ENCODE measurements around the gene DMD. TPM values are rescaled to one million over a fixed set of nuclear protein-coding genes. Genes with fewer than 3 reads are reported as not detected.

DMD gene
- total RNA-seq, 6 experiments from 2014 or later, result 18.7 to 43.4 (median 32.9) TPM

GRCh38 chrX:31268359-31268758 lies 1943.0 kb downstream of the DMD start:
- ATAC-seq (peak in 2 of 4 donors; percentile 17 to 29), DNase-seq (no peak)
- 45% methylated on average over 4 of the region's 4 CpGs for WGBS (ENCODE audit: insufficient coverage, low coverage, low lambda C conversion rate, missing lambda C conversion rate)
- TF ChIP-seq CTCF (IDR thresholded peaks at IDR 0.05), result peak in 2 of 4 donors; percentile 7 to 9
- TF ChIP-seq POLR2A (IDR thresholded peaks at IDR 0.05), result no peak
- Histone ChIP-seq H3K4me1 (no peaks in the 10 kb centered on the region), H3K36me3 (no peaks in the 10 kb centered on the region), H3K4me3 (no peak overlapping the region), H3K27ac (no peak overlapping the region), H3K9me3 (no peaks in the 10 kb centered on the region), H3K27me3 (no peaks in the 10 kb centered on the region)
- intact Hi-C loops (cut with DNase I), result no loop called here

GRCh38 chrX:31266203-31267076 lies 1944.9 kb downstream of the DMD start:
- WGBS (ENCODE audit: insufficient coverage, low coverage, low lambda C conversion rate, missing lambda C conversion rate), result 16% methylated on average over 18 of the region's 74 CpGs
- TF ChIP-seq CTCF (IDR thresholded peaks at IDR 0.05), result peak in 1 of 4 donors; percentile 10
- peak; percentile 56 for TF ChIP-seq POLR2A (IDR thresholded peaks at IDR 0.05)
- Histone ChIP-seq H3K9me3 (no peaks in the 10 kb centered on the region), H3K4me3 (peak overlapping the region; percentile 53 to 68 (median 66)), H3K27me3 (no peaks in the 10 kb centered on the region), H3K4me1 (no peaks in the 10 kb centered on the region), H3K36me3 (no peaks in the 10 kb centered on the region), H3K27ac (peak overlapping the region; percentile 57 to 75 (median 75))
- intact Hi-C loops (cut with DNase I), result no loop called here
- DNase-seq (peak; percentile 68 to 74 (median 72)), ATAC-seq (peak; percentile 88 to 95 (median 90))

- peak overlapping the region; percentile 10 to 68 (median 66) for H3K4me3 ChIP-seq
- ATAC-seq, result peak; percentile 54 to 82 (median 58)
- WGBS (ENCODE audit: insufficient coverage, low coverage, low lambda C conversion rate, missing lambda C conversion rate), result 13% methylated on average over 7 of the region's 7 CpGs
- DNase-seq, result peak in 1 of 3 donors; percentile 45
- no peaks in the 10 kb centered on the region for H3K9me3 ChIP-seq
- no peaks in the 10 kb centered on the region for H3K36me3 ChIP-seq
- no peaks in the 10 kb centered on the region for H3K4me1 ChIP-seq
- H3K27ac ChIP-seq, result peak overlapping the region; percentile 29 to 75 (median 75)
- TF ChIP-seq POLR2A (IDR thresholded peaks at IDR 0.05), result no peak
- no peak for TF ChIP-seq CTCF (IDR thresholded peaks at IDR 0.05)
- intact Hi-C loops (cut with DNase I), result no loop called here
- H3K27me3 ChIP-seq, result no peaks in the 10 kb centered on the region
These were observed 1946.0 kb downstream of the DMD start for GRCh38 chrX:31265383-31265782.

GRCh38 chrX:31260351-31260750 lies 1951.0 kb downstream of the DMD start:
- ATAC-seq (no peak), DNase-seq (no peak)
- H3K27ac ChIP-seq, result no peak overlapping the region
- intact Hi-C loops (cut with DNase I), result no loop called here
- 61% methylated on average over 5 of the region's 5 CpGs for WGBS (ENCODE audit: insufficient coverage, low coverage, low lambda C conversion rate, missing lambda C conversion rate)
- TF ChIP-seq CTCF (IDR thresholded peaks at IDR 0.05), result no peak
- no peak for TF ChIP-seq POLR2A (IDR thresholded peaks at IDR 0.05)
- no peaks in the 10 kb centered on the region for H3K9me3 ChIP-seq
- peaks cover 0 to under 1% of the 10 kb centered on the region in 2 donors for H3K27me3 ChIP-seq
- no peak overlapping the region for H3K4me3 ChIP-seq
- H3K4me1 ChIP-seq, result peaks cover 0 to 6% (median 2%) of the 10 kb centered on the region in 4 donors
- peaks cover 0 to 6% (median 0%) of the 10 kb centered on the region in 4 donors for H3K36me3 ChIP-seq
